Sigmoid colon (tissue), 7 donors: ENCODE results near the gene ALS2CL. TPM values are rescaled to one million over a fixed set of nuclear protein-coding genes. Genes with fewer than 3 reads are reported as not detected.

Experiments
- DNase-seq: peaks from one replicate; pipeline ENCODE4 v3.0.0-alpha.2; 2019
- H3K27ac ChIP-seq, 4 donors: fragments of 200-600 bp; sonication (generic); one replicate each; pipeline ENCODE4 v1.5.1; 2016 to 2019; ENCODE audit warnings: mild to moderate bottlenecking in 1 of 4
- H3K27me3 ChIP-seq, 3 donors: fragments of 200-600 bp; sonication (generic); one replicate each; pipeline ENCODE4 v1.5.1; 2019; ENCODE audit warnings: mild to moderate bottlenecking in 1 of 3
- H3K36me3 ChIP-seq, 4 donors: fragments of 200-600 bp; sonication (generic); one replicate each; pipeline ENCODE4 v1.5.1; 2016 to 2019
- H3K4me1 ChIP-seq, 4 donors: fragments of 200-600 bp; sonication (generic); one replicate each; pipeline ENCODE4 v1.5.1; 2017 to 2019
- H3K4me3 ChIP-seq, 4 donors: fragments of 200-600 bp; sonication (generic); one replicate each; pipeline ENCODE4 v1.5.1; 2017 to 2019; ENCODE audit warnings: mild to moderate bottlenecking in 2 of 4, moderate library complexity in 1 of 4
- H3K9me3 ChIP-seq, 4 donors: fragments of 200-600 bp in 3 of 4; sonication (generic) in 3 of 4; one replicate each; pipeline versions ENCODE4 v1.5.1 to v1.6.1; 2013 to 2019
- EP300 ChIP-seq, 4 donors: sonication (generic); formaldehyde crosslinking; IDR thresholded peaks; one replicate each; pipeline ENCODE4 v1.6.1; 2017; ENCODE audit warnings: antibody characterized with exemption in 4 of 4
- POLR2A ChIP-seq, 2 donors: fragments of 450-650 bp; IDR thresholded peaks; one replicate each; pipeline ENCODE4 v1.6.1; 2016; ENCODE audit warnings: antibody characterized with exemption in 2 of 2, mild to moderate bottlenecking in 2 of 2, moderate library complexity in 2 of 2
- POLR2AphosphoS5 ChIP-seq, 4 donors: sonication (generic); formaldehyde crosslinking; IDR thresholded peaks; one replicate each; pipeline ENCODE4 v1.6.1; 2017; ENCODE audit warnings: antibody characterized with exemption in 4 of 4
- WGBS, 2 donors: extraction: QIAGEN DNeasy Blood & Tissue Kit; methylation state at CpG; one replicate each; pipeline ENCODE4 v1.1.7; 2013; 5-methylcytosine and 5-hydroxymethylcytosine counted together
- intact Hi-C: fragments of 100-400 bp; cut with DNase I; formaldehyde crosslinking; loops from one replicate; pipeline ENCODE4 v1.15.1; 2023
- polyA plus RNA-seq, 3 donors: library from polyadenylated mRNA; stranded (reverse); fragments of 200-250 nt; gene quantifications; one replicate each; pipeline ENCODE4 v1.2.3, GENCODE V29; 2013
- total RNA-seq, 4 donors: library from RNA; depleted of rRNA; stranded (reverse); fragments of >200 nt; gene quantifications; one replicate each; pipeline ENCODE4 v1.1.0, GENCODE V29; 2016
- TF ChIP-seq, protein P1 (sequence below), 4 experiments: fragments of 450-650 bp in 3 of 4; fragments of 200-600 bp in 1 of 4; IDR thresholded peaks; one replicate each; pipeline ENCODE4 v1.5.1; 2016 to 2019; ENCODE audit warnings: antibody characterized with exemption in 4 of 4, mild to moderate bottlenecking in 3 of 4, moderate library complexity in 2 of 4
- donor health status: healthy with polysubstance abuse.
- donor health status: Bipolar disorder and iron deficiency.
- donor health status: healthy.

Gene ALS2CL
- total and polyA plus RNA-seq, 7 donors, result 3.9 to 35.0 (median 5.4) TPM

DNA sequence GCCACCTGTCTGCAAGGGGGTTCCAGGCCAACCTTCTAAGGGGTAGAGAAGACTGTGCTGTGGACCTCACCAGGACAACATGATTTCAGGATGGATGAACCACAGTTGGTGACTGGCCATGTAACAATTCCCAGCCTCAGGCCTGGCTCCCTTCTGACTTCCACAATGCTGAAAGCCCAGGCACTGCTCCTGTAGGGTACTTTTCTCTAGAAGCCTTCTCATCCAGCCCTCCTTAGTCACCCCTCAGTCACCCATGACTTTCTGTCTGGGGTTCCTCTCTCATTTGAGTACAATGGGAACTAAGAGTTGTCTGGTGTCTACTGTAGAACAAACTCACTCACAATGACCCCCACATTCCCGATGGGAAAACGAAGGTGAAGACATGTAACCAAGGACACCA lies 8.6 kb downstream of the ALS2CL start:
- Histone ChIP-seq H3K27ac (no peak overlapping the region), H3K4me1 (no peaks in the 10 kb centered on the region), H3K4me3 (no peak overlapping the region), H3K36me3 (no peaks in the 10 kb centered on the region), H3K9me3 (no peaks in the 10 kb centered on the region), H3K27me3 (no peaks in the 10 kb centered on the region)
- TF ChIP-seq, protein P1, sequence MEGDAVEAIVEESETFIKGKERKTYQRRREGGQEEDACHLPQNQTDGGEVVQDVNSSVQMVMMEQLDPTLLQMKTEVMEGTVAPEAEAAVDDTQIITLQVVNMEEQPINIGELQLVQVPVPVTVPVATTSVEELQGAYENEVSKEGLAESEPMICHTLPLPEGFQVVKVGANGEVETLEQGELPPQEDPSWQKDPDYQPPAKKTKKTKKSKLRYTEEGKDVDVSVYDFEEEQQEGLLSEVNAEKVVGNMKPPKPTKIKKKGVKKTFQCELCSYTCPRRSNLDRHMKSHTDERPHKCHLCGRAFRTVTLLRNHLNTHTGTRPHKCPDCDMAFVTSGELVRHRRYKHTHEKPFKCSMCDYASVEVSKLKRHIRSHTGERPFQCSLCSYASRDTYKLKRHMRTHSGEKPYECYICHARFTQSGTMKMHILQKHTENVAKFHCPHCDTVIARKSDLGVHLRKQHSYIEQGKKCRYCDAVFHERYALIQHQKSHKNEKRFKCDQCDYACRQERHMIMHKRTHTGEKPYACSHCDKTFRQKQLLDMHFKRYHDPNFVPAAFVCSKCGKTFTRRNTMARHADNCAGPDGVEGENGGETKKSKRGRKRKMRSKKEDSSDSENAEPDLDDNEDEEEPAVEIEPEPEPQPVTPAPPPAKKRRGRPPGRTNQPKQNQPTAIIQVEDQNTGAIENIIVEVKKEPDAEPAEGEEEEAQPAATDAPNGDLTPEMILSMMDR (IDR thresholded peaks at IDR 0.05), result no peak
- TF ChIP-seq POLR2A (IDR thresholded peaks at IDR 0.05) (no peak), EP300 (IDR thresholded peaks at IDR 0.05) (no peak), POLR2AphosphoS5 (IDR thresholded peaks at IDR 0.05) (no peak)
- intact Hi-C loops, result no loop called here
- no peak for DNase-seq
- WGBS, 2 donors, result 90 to 94% methylated on average over 2 of the region's 2 CpGs

GRCh38 chr3:46682974-46683373 lies 10.5 kb downstream of the ALS2CL start:
- TF ChIP-seq POLR2AphosphoS5 (IDR thresholded peaks at IDR 0.05), result no peak
- TF ChIP-seq POLR2A (IDR thresholded peaks at IDR 0.05), result no peak
- TF ChIP-seq, protein P1 (IDR thresholded peaks at IDR 0.05), result no peak
- Histone ChIP-seq H3K4me1 (no peaks in the 10 kb centered on the region), H3K4me3 (no peak overlapping the region), H3K27me3 (no peaks in the 10 kb centered on the region), H3K36me3 (no peaks in the 10 kb centered on the region), H3K27ac (no peak overlapping the region), H3K9me3 (no peaks in the 10 kb centered on the region)
- no peak for DNase-seq
- intact Hi-C loops, result no loop called here
- WGBS, 2 donors, result 87 to 90% methylated on average over 11 of the region's 11 CpGs

GRCh38 chr3:46681856-46682540 lies 11.5 kb downstream of the ALS2CL start:
- Histone ChIP-seq H3K36me3 (no peaks in the 10 kb centered on the region), H3K27ac (no peak overlapping the region), H3K4me1 (no peaks in the 10 kb centered on the region), H3K4me3 (no peak overlapping the region), H3K9me3 (no peaks in the 10 kb centered on the region), H3K27me3 (no peaks in the 10 kb centered on the region)
- intact Hi-C loops, result no loop called here
- TF ChIP-seq POLR2AphosphoS5 (IDR thresholded peaks at IDR 0.05) (no peak), EP300 (IDR thresholded peaks at IDR 0.05) (no peak), POLR2A (IDR thresholded peaks at IDR 0.05) (no peak)
- TF ChIP-seq, protein P1 (IDR thresholded peaks at IDR 0.05), result no peak
- peak; percentile 53 for DNase-seq
- 79 to 83% methylated on average over 13 of the region's 13 CpGs for WGBS, 2 donors

DNA sequence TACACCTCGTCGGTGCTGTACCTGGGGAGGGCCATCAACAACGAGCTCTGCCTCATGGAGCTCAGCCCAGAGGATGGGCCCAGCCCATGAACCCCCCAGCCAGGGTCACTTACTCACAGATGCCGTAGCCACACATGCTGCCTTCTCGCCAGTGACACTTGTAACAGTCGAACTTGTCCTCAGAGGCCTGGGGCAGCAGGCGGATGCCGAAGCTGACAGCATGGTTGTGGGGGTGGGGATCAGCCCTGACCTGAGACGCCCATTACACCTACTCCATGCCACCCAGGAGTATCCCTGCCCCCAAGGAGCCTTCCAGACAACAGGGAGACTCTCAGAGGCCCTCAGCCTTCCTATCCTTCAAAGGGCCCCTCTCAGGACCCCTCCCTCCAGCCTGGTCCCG lies 12.1 kb downstream of the ALS2CL start:
- Histone ChIP-seq H3K9me3 (no peaks in the 10 kb centered on the region), H3K4me3 (no peak overlapping the region), H3K27ac (no peak overlapping the region), H3K27me3 (no peaks in the 10 kb centered on the region), H3K36me3 (no peaks in the 10 kb centered on the region), H3K4me1 (no peaks in the 10 kb centered on the region)
- 93% methylated on average over 10 of the region's 10 CpGs for WGBS, 2 donors
- intact Hi-C loops, result no loop called here
- peak; percentile 56 for DNase-seq
- TF ChIP-seq EP300 (IDR thresholded peaks at IDR 0.05), result no peak
- no peak for TF ChIP-seq POLR2A (IDR thresholded peaks at IDR 0.05)
- TF ChIP-seq POLR2AphosphoS5 (IDR thresholded peaks at IDR 0.05), result no peak
- TF ChIP-seq, protein P1 (IDR thresholded peaks at IDR 0.05), result no peak
